Muscle layer of colon (tissue), 2 donors: ENCODE measurements around the gene RPS27L.

Experiments used
- H3K27ac ChIP-seq: one replicate; pipeline ENCODE4 v1.7.0; 2013; ENCODE audit warnings: low read depth, mild to moderate bottlenecking, low read length, moderate library complexity
- H3K27me3 ChIP-seq, 2 donors: one replicate each; pipeline ENCODE4 v1.7.0; 2013; ENCODE audit warnings: low read length in 2 of 2, mild to moderate bottlenecking in 2 of 2; ENCODE audit not compliant: insufficient read depth in 2 of 2, control insufficient read depth in 1 of 2
- H3K36me3 ChIP-seq: one replicate; pipeline ENCODE4 v1.7.0; 2013; ENCODE audit warnings: mild to moderate bottlenecking, low read length; ENCODE audit not compliant: insufficient read depth
- H3K4me1 ChIP-seq: one replicate; pipeline ENCODE4 v1.7.0; 2013; ENCODE audit warnings: mild to moderate bottlenecking, low read length; ENCODE audit not compliant: insufficient read depth
- H3K4me3 ChIP-seq, 2 donors: one replicate each; pipeline ENCODE4 v1.7.0; 2013; ENCODE audit warnings: low read length in 2 of 2, low read depth in 1 of 2, mild to moderate bottlenecking in 1 of 2, moderate library complexity in 1 of 2
- H3K9ac ChIP-seq: one replicate; pipeline ENCODE4 v1.7.0; 2013; ENCODE audit warnings: low read length
- H3K9me3 ChIP-seq: one replicate; pipeline ENCODE4 v1.7.0; 2013; ENCODE audit warnings: mild to moderate bottlenecking, low read length
- donor health status: abdominal sarcoma.
- donor health status: Adenocarcinoma of cecum.

The RPS27L gene

GRCh38 chr15:63133786-63134185 lies 23.5 kb downstream of the RPS27L start:
- H3K9me3 ChIP-seq, result no peaks in the 10 kb centered on the region
- no peak overlapping the region for H3K9ac ChIP-seq
- H3K36me3 ChIP-seq, result peaks cover 6% of the 10 kb centered on the region
- no peaks in the 10 kb centered on the region for H3K4me1 ChIP-seq
- H3K4me3 ChIP-seq, result no peak overlapping the region
- no peak overlapping the region for H3K27ac ChIP-seq
- H3K27me3 ChIP-seq, result no peaks in the 10 kb centered on the region

- peaks cover 12% of the 10 kb centered on the region for H3K36me3 ChIP-seq
- H3K9ac ChIP-seq, result no peak overlapping the region
- no peaks in the 10 kb centered on the region for H3K27me3 ChIP-seq
- H3K27ac ChIP-seq, result no peak overlapping the region
- no peaks in the 10 kb centered on the region for H3K9me3 ChIP-seq
- H3K4me1 ChIP-seq, result peaks cover 4% of the 10 kb centered on the region
- no peak overlapping the region for H3K4me3 ChIP-seq
These were observed 30.6 kb downstream of the RPS27L start for GRCh38 chr15:63126726-63127125.

GRCh38 chr15:63124506-63124905 lies 32.8 kb downstream of the RPS27L start:
- H3K9me3 ChIP-seq, result no peaks in the 10 kb centered on the region
- no peak overlapping the region for H3K4me3 ChIP-seq
- peaks cover 4% of the 10 kb centered on the region for H3K4me1 ChIP-seq
- H3K27ac ChIP-seq, result no peak overlapping the region
- H3K36me3 ChIP-seq, result peaks cover 8% of the 10 kb centered on the region
- no peak overlapping the region for H3K9ac ChIP-seq
- H3K27me3 ChIP-seq, result no peaks in the 10 kb centered on the region

- Histone ChIP-seq H3K36me3 (peaks cover under 1% of the 10 kb centered on the region), H3K9ac (no peak overlapping the region), H3K9me3 (no peaks in the 10 kb centered on the region), H3K4me1 (peaks cover 4% of the 10 kb centered on the region), H3K27ac (peak overlapping the region; percentile 91), H3K4me3 (peak overlapping the region; percentile 74 to 99), H3K27me3 (no peaks in the 10 kb centered on the region)
These were observed 35.0 kb downstream of the RPS27L start for GRCh38 chr15:63122002-63122875.

GRCh38 chr15:63121382-63122001 lies 35.8 kb downstream of the RPS27L start, which contains the start of gene LACTB:
TSS of gene LACTB (plus strand) at chr15:63121861. CDS start at chr15:63121872, 11 bp downstream.
- Histone ChIP-seq H3K9ac (peak within 1 kb of the TSS; percentile 49), H3K36me3 (no peaks in the 10 kb centered on the region), H3K27ac (peak within 1 kb of the TSS; percentile 91), H3K27me3 (no peaks in the 10 kb centered on the region), H3K9me3 (no peaks in the 10 kb centered on the region), H3K4me1 (peaks cover 4% of the 10 kb centered on the region), H3K4me3 (peak within 1 kb of the TSS; percentile 74 to 99)

- H3K4me3 ChIP-seq, result no peak overlapping the region
- peaks cover 4% of the 10 kb centered on the region for H3K4me1 ChIP-seq
- no peaks in the 10 kb centered on the region for H3K27me3 ChIP-seq
- H3K27ac ChIP-seq, result no peak overlapping the region
- H3K9ac ChIP-seq, result no peak overlapping the region
- no peaks in the 10 kb centered on the region for H3K36me3 ChIP-seq
- no peaks in the 10 kb centered on the region for H3K9me3 ChIP-seq
These were observed 38.4 kb downstream of the RPS27L start for GRCh38 chr15:63118854-63119253.

- no peaks in the 10 kb centered on the region for H3K27me3 ChIP-seq
- no peak overlapping the region for H3K9ac ChIP-seq
- no peaks in the 10 kb centered on the region for H3K9me3 ChIP-seq
- no peak overlapping the region for H3K4me3 ChIP-seq
- H3K36me3 ChIP-seq, result no peaks in the 10 kb centered on the region
- no peak overlapping the region for H3K27ac ChIP-seq
- no peaks in the 10 kb centered on the region for H3K4me1 ChIP-seq
These were observed 42.8 kb downstream of the RPS27L start for GRCh38 chr15:63114465-63114864.

- no peaks in the 10 kb centered on the region for H3K36me3 ChIP-seq
- H3K27ac ChIP-seq, result no peak overlapping the region
- H3K9ac ChIP-seq, result no peak overlapping the region
- H3K4me1 ChIP-seq, result no peaks in the 10 kb centered on the region
- H3K4me3 ChIP-seq, result no peak overlapping the region
- no peaks in the 10 kb centered on the region for H3K27me3 ChIP-seq
- no peaks in the 10 kb centered on the region for H3K9me3 ChIP-seq
These were observed 44.4 kb downstream of the RPS27L start for GRCh38 chr15:63112871-63113270.

- Histone ChIP-seq H3K27me3 (no peaks in the 10 kb centered on the region), H3K4me1 (no peaks in the 10 kb centered on the region), H3K9me3 (no peaks in the 10 kb centered on the region), H3K4me3 (no peak overlapping the region), H3K36me3 (no peaks in the 10 kb centered on the region), H3K27ac (no peak overlapping the region), H3K9ac (no peak overlapping the region)
These were observed 45.8 kb downstream of the RPS27L start for GRCh38 chr15:63111481-63111880.

- Histone ChIP-seq H3K9me3 (no peaks in the 10 kb centered on the region), H3K36me3 (no peaks in the 10 kb centered on the region), H3K27me3 (no peaks in the 10 kb centered on the region), H3K4me1 (no peaks in the 10 kb centered on the region), H3K9ac (no peak overlapping the region), H3K4me3 (no peak overlapping the region), H3K27ac (no peak overlapping the region)
These were observed 46.8 kb downstream of the RPS27L start for GRCh38 chr15:63110428-63111026.

- H3K4me3 ChIP-seq, result no peak overlapping the region
- no peak overlapping the region for H3K9ac ChIP-seq
- H3K27ac ChIP-seq, result no peak overlapping the region
These were observed 47.4 kb downstream of the RPS27L start for GRCh38 chr15:63109920-63110319.

More at GRCh38 chr15:63109920-63110319, 47.4 kb downstream of the RPS27L start:
- H3K9me3 ChIP-seq, result no peaks in the 10 kb centered on the region
- H3K4me1 ChIP-seq, result no peaks in the 10 kb centered on the region
- no peaks in the 10 kb centered on the region for H3K27me3 ChIP-seq
- no peaks in the 10 kb centered on the region for H3K36me3 ChIP-seq
